Transverse colon (tissue), 4 donors: ENCODE data around the gene ASPM. TPM values are rescaled to one million over a fixed set of nuclear protein-coding genes. Genes with fewer than 3 reads are reported as not detected.
A peak's percentile ranks its signal among the peaks of the same experiment; 100 is the strongest.

Experiments
- DNase-seq: peaks from one replicate; pipeline ENCODE4 v3.0.0-alpha.2; 2019
- H3K27ac ChIP-seq, 4 donors: fragments of 200-600 bp; sonication (generic); 2 replicates each; pipeline ENCODE4 v1.5.1; 2016 to 2018; ENCODE audit warnings: inconsistent platforms in 4 of 4
- H3K27me3 ChIP-seq: fragments of 200-600 bp; sonication (generic); 2 replicates; pipeline ENCODE4 v1.5.1; 2017; ENCODE audit warnings: inconsistent platforms
- H3K36me3 ChIP-seq, 4 donors: fragments of 200-600 bp; sonication (generic); 2 replicates each; pipeline ENCODE4 v1.5.1; 2017 to 2019; ENCODE audit warnings: inconsistent platforms in 4 of 4
- H3K4me1 ChIP-seq, 4 donors: fragments of 200-600 bp; sonication (generic); 2 replicates each; pipeline ENCODE4 v1.5.1; 2017 to 2020; ENCODE audit warnings: inconsistent platforms in 4 of 4
- H3K4me3 ChIP-seq, 4 donors: fragments of 200-600 bp; sonication (generic); 1 replicate in 1 of 4; 2 replicates in 3 of 4; pipeline versions ENCODE4 v1.5.1 to v1.6.1; 2017 to 2019; ENCODE audit warnings: inconsistent platforms in 4 of 4
- H3K9me3 ChIP-seq, 2 donors: fragments of 200-600 bp; sonication (generic); 2 replicates each; pipeline ENCODE4 v1.5.1; 2017 to 2019; ENCODE audit warnings: inconsistent platforms in 2 of 2
- CTCF ChIP-seq, 5 experiments: fragments of 200-600 bp in 3 of 5; fragments of 450-650 bp in 2 of 5; sonication (generic) in 3 of 5; IDR thresholded peaks; 1 replicate in 2 of 5; 2 replicates in 3 of 5; pipeline ENCODE4 v1.5.1; 2016 to 2017; ENCODE audit warnings: antibody characterized with exemption in 5 of 5, inconsistent platforms in 3 of 5, mild to moderate bottlenecking in 2 of 5, moderate library complexity in 1 of 5
- EP300 ChIP-seq: sonication (generic); formaldehyde crosslinking; IDR thresholded peaks from one replicate; pipeline ENCODE4 v1.6.1; 2017; ENCODE audit warnings: antibody characterized with exemption, low read depth
- POLR2A ChIP-seq: fragments of 450-650 bp; IDR thresholded peaks from one replicate; pipeline ENCODE4 v1.6.1; 2016; ENCODE audit warnings: antibody characterized with exemption, mild to moderate bottlenecking, moderate library complexity
- POLR2AphosphoS5 ChIP-seq, 3 donors: sonication (generic); formaldehyde crosslinking; IDR thresholded peaks; one replicate each; pipeline ENCODE4 v1.6.1; 2016; ENCODE audit warnings: antibody characterized with exemption in 3 of 3
- WGBS, 2 donors: methylation state at CpG; one replicate each; pipeline ENCODE4 v1.1.5; 2018; ENCODE audit warnings: low coverage in 1 of 2; 5-methylcytosine and 5-hydroxymethylcytosine counted together
- in situ Hi-C, 4 donors: fragments of 200-750 bp; cut with MboI; loops; one replicate each; pipeline versions ENCODE4 v1.15.0 to v1.15.1; 2017; ENCODE audit warnings: low sequenced_read_pairs in 3 of 4, low pct_ligation_motif_present in 1 of 4, low pct_unique_long_range_greater_than_20kb in 1 of 4
- intact Hi-C: fragments of 100-400 bp; cut with DNase I; formaldehyde crosslinking; loops from one replicate; pipeline ENCODE4 v1.15.1; 2023; ENCODE audit warnings: low total_unique reads
- total RNA-seq, 4 donors: library from RNA; depleted of rRNA; stranded (reverse); fragments of >200 nt; gene quantifications; one replicate each; pipeline ENCODE4 v1.1.0, GENCODE V29; 2016

The ASPM gene
- total RNA-seq: 10 to 100 TPM in 1 of 4 donors, 1 to 10 TPM in 2, under 1 TPM in 1; 0.37 to 13.9 (median 2.5) TPM

- peak; percentile 95 for DNase-seq
- peak within 1 kb of the TSS; percentile 60 to 100 (median 74) for H3K4me3 ChIP-seq
- H3K27ac ChIP-seq: peak within 1 kb of the TSS; percentile 32 to 64 (median 60)
- intact Hi-C loops: no loop called here
- H3K4me1 ChIP-seq: peaks cover 0 to 22% (median 11%) of the 10 kb centered on the region in 4 donors
- in situ Hi-C loops: no loop called here
- no peaks in the 10 kb centered on the region for H3K36me3 ChIP-seq
- WGBS, 2 donors: 0 to 1% methylated on average over 7 to 66 of the region's 67 CpGs
- no peak for TF ChIP-seq EP300
- peak in 2 of 3 donors; percentile 9 to 11 for TF ChIP-seq POLR2AphosphoS5 (IDR thresholded peaks at IDR 0.05)
- TF ChIP-seq CTCF (IDR thresholded peaks at IDR 0.05): no peak
- TF ChIP-seq POLR2A: no peak
- H3K9me3 ChIP-seq: no peaks in the 10 kb centered on the region
- peaks cover 11% of the 10 kb centered on the region for H3K27me3 ChIP-seq
Observed at GRCh38 chr1:197146101-197147095, at the start of gene ASPM. Gene ASPM, minus strand, starts transcription at chr1:197146669. Its CDS starts 232 bp downstream, at chr1:197146437.

- intact Hi-C loops: no loop called here
Observed at GRCh38 chr1:197195100-197195499, 48.6 kb upstream of the ASPM start.

GRCh38 chr1:197184190-197184589 is 37.7 kb upstream of the ASPM start:
- H3K27ac ChIP-seq: no peak overlapping the region
- peaks cover 0 to 39% (median 11%) of the 10 kb centered on the region in 4 donors for H3K36me3 ChIP-seq
- intact Hi-C loops: no loop called here
- no peaks in the 10 kb centered on the region for H3K9me3 ChIP-seq
- H3K4me3 ChIP-seq: no peak overlapping the region
- in situ Hi-C loops: no loop called here
- 98 to 100% methylated on average over 1 of the region's 1 CpG for WGBS, 2 donors
- H3K27me3 ChIP-seq: no peaks in the 10 kb centered on the region
- no peak for DNase-seq
- H3K4me1 ChIP-seq: no peaks in the 10 kb centered on the region
- no peak for TF ChIP-seq POLR2A

More at GRCh38 chr1:197195100-197195499, 48.6 kb upstream of the ASPM start:
- no peaks in the 10 kb centered on the region for H3K27me3 ChIP-seq
- no peak for DNase-seq
- H3K9me3 ChIP-seq: no peaks in the 10 kb centered on the region
- in situ Hi-C loops: no loop called here
- H3K4me1 ChIP-seq: peaks cover 11 to 44% (median 32%) of the 10 kb centered on the region in 4 donors
- no peak overlapping the region for H3K4me3 ChIP-seq
- H3K27ac ChIP-seq: no peak overlapping the region
- H3K36me3 ChIP-seq: no peaks in the 10 kb centered on the region
- TF ChIP-seq POLR2AphosphoS5 (IDR thresholded peaks at IDR 0.05) (no peak), CTCF (IDR thresholded peaks at IDR 0.05) (no peak)

GRCh38 chr1:197183195-197183748 is 36.8 kb upstream of the ASPM start:
- Histone ChIP-seq H3K27me3 (no peaks in the 10 kb centered on the region), H3K9me3 (no peaks in the 10 kb centered on the region), H3K4me1 (no peaks in the 10 kb centered on the region), H3K27ac (no peak overlapping the region), H3K36me3 (peaks cover 0 to 41% (median 11%) of the 10 kb centered on the region in 4 donors), H3K4me3 (no peak overlapping the region)
- 79 to 86% methylated on average over 5 of the region's 5 CpGs for WGBS, 2 donors
- in situ Hi-C loops (no loop called here), intact Hi-C loops (no loop called here)
- DNase-seq: no peak
- TF ChIP-seq CTCF (IDR thresholded peaks at IDR 0.05): no peak
